Panc1 (cell line): Measurements from ENCODE around the gene EPX. TPM values are rescaled to one million over a fixed set of nuclear protein-coding genes. Genes with fewer than 3 reads are reported as not detected.

Source experiments
- ATAC-seq: fragments of 200-7000 bp; cut with Tn5 transposase; 2 replicates; pipeline ENCODE4 v1.9.1; 2020; ENCODE audit warnings: mild to moderate bottlenecking, moderate library complexity
- BruUV-seq: library from RNA; stranded (reverse); fragments of 400-500 nt; replicated peaks from 2 replicates; lab custom pipeline; 2021; lab: Mats Ljungman, UMichigan
- CTCF ChIA-PET: fragments of 300-600 bp; sonication (Branson Sonifier 250); formaldehyde crosslinking; loops from one replicate; lab custom pipeline; 2022; ENCODE audit warnings: antibody characterized with exemption; lab: Charles Lee
- POLR2A ChIA-PET: fragments of 300-600 bp; sonication (Branson Sonifier 250); formaldehyde crosslinking; loops from one replicate; lab custom pipeline; 2022; ENCODE audit warnings: antibody characterized with exemption; lab: Charles Lee
- DNase-seq: peaks from one replicate; pipeline ENCODE4 v3.0.0-alpha.2; 2010; ENCODE audit warnings: low read depth, low spot score
- H3K27ac ChIP-seq: 2 replicates; pipeline ENCODE4 v1.5.1; 2011; ENCODE audit warnings: mild to moderate bottlenecking, low read length, inconsistent platforms
- H3K27me3 ChIP-seq: fragments of 200-500 bp; sonication (Bioruptor generic); 2 replicates; pipeline ENCODE4 v1.6.0; 2014; ENCODE audit warnings: low read length, inconsistent platforms; ENCODE audit not compliant: control insufficient read depth, insufficient read depth
- H3K36me3 ChIP-seq: fragments of 200-500 bp; sonication (Bioruptor generic); 2 replicates; pipeline ENCODE4 v1.5.1; 2014; ENCODE audit warnings: inconsistent platforms, mild to moderate bottlenecking, low read length, moderate library complexity; ENCODE audit not compliant: control insufficient read depth, insufficient read depth
- H3K4me1 ChIP-seq: 2 replicates; pipeline ENCODE4 v1.5.1; 2011; ENCODE audit warnings: inconsistent platforms, mild to moderate bottlenecking, low read length, moderate library complexity; ENCODE audit not compliant: control insufficient read depth, insufficient read depth
- H3K4me3 ChIP-seq, 2 experiments: 2 replicates each; pipeline ENCODE4 v1.5.1; 2011 to 2012; ENCODE audit warnings: low read depth in 2 of 2, low read length in 2 of 2, mild to moderate bottlenecking in 2 of 2, inconsistent platforms in 1 of 2, moderate library complexity in 1 of 2
- H3K9me3 ChIP-seq: fragments of 200-500 bp; sonication (Bioruptor generic); 2 replicates; pipeline ENCODE4 v1.5.1; 2014; ENCODE audit warnings: low read depth, mild to moderate bottlenecking, inconsistent platforms, low read length, moderate library complexity; ENCODE audit not compliant: control insufficient read depth, insufficient read depth
- POLR2AphosphoS5 ChIP-seq: IDR thresholded peaks from 2 replicates; pipeline ENCODE4 v1.6.1; 2012; ENCODE audit warnings: mild to moderate bottlenecking, low read depth, low read length, moderate library complexity
- SIN3A ChIP-seq: IDR thresholded peaks from 2 replicates; pipeline ENCODE4 v1.6.1; 2012; ENCODE audit warnings: low read depth, mild to moderate bottlenecking, low read length, moderate library complexity, borderline replicate concordance; ENCODE audit not compliant: insufficient read depth
- TCF7L2 ChIP-seq: IDR thresholded peaks from 2 replicates; pipeline ENCODE4 v1.6.1; 2011; ENCODE audit warnings: mild to moderate bottlenecking, low read depth, low read length, inconsistent platforms
- in situ Hi-C: cut with HindIII; loops from 2 replicates; pipeline ENCODE4 v1.10.0; 2016; ENCODE audit warnings: low sequenced_read_pairs, low pct_unique_long_range_greater_than_20kb
- intact Hi-C: fragments of 100-400 bp; cut with micrococcal nuclease; formaldehyde crosslinking; loops from one replicate; pipeline ENCODE4 v1.10.0; 2022; ENCODE audit not compliant: unreplicated experiment
- total RNA-seq: library from RNA; stranded (reverse); gene quantifications from one replicate; pipeline ENCODE4 v1.2.1, GENCODE V29; 2021; ENCODE audit not compliant: unreplicated experiment
- TF ChIP-seq, protein P1 (sequence below): fragments of 450-650 bp; IDR thresholded peaks from 2 replicates; pipeline ENCODE4 v1.5.1; 2017; ENCODE audit warnings: mild to moderate bottlenecking
- TF ChIP-seq, protein P2 (sequence below), 2 experiments: IDR thresholded peaks; 2 replicates each; pipeline ENCODE4 v1.6.1; 2011 to 2012; ENCODE audit warnings: low read depth in 2 of 2, control low read depth in 1 of 2, low read length in 1 of 2, mild to moderate bottlenecking in 1 of 2, moderate library complexity in 1 of 2; ENCODE audit not compliant: insufficient read depth in 1 of 2

EPX gene
- total RNA-seq, 1 experiment from 2014 or later, result not detected

DNA sequence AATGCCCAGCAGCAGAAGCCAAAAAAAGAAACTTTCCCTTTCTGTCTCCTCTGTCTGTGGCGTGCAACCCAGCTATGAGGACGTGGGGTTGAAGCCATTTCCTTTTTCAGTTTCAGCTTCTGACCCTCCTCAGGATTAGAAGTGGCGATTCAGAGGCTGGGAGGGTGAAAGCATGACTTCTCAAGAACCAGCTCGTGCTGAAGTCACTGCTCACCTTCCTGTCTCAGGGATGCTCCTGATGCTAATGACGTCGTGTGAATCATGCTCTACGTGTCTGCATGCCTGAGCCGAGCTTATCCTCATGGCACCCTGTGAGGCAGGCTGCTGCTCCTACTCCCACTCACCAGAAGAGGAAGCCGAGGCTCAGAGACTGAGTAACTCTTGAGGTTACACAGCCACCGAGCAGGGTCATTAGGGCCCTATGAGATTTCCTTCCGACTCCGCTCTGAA lies 40.2 kb downstream of the EPX start:
- H3K4me1 ChIP-seq, result no peaks in the 10 kb centered on the region
- H3K9me3 ChIP-seq, result no peaks in the 10 kb centered on the region
- DNase-seq (no peak), ATAC-seq (no peak)
- H3K27ac ChIP-seq, result no peak overlapping the region
- BruUV-seq, result no TSS peak
- in situ Hi-C loops, result no loop called here
- CTCF ChIA-PET, result no interaction called here
- H3K4me3 ChIP-seq, result no peak overlapping the region
- H3K27me3 ChIP-seq, result peaks cover 9% of the 10 kb centered on the region
- no peaks in the 10 kb centered on the region for H3K36me3 ChIP-seq
- intact Hi-C loops, result no loop called here
- POLR2A ChIA-PET, result no interaction called here
- no peak for TF ChIP-seq TCF7L2
- no peak for TF ChIP-seq POLR2AphosphoS5
- TF ChIP-seq, protein P1, sequence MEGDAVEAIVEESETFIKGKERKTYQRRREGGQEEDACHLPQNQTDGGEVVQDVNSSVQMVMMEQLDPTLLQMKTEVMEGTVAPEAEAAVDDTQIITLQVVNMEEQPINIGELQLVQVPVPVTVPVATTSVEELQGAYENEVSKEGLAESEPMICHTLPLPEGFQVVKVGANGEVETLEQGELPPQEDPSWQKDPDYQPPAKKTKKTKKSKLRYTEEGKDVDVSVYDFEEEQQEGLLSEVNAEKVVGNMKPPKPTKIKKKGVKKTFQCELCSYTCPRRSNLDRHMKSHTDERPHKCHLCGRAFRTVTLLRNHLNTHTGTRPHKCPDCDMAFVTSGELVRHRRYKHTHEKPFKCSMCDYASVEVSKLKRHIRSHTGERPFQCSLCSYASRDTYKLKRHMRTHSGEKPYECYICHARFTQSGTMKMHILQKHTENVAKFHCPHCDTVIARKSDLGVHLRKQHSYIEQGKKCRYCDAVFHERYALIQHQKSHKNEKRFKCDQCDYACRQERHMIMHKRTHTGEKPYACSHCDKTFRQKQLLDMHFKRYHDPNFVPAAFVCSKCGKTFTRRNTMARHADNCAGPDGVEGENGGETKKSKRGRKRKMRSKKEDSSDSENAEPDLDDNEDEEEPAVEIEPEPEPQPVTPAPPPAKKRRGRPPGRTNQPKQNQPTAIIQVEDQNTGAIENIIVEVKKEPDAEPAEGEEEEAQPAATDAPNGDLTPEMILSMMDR, result no peak

DNA sequence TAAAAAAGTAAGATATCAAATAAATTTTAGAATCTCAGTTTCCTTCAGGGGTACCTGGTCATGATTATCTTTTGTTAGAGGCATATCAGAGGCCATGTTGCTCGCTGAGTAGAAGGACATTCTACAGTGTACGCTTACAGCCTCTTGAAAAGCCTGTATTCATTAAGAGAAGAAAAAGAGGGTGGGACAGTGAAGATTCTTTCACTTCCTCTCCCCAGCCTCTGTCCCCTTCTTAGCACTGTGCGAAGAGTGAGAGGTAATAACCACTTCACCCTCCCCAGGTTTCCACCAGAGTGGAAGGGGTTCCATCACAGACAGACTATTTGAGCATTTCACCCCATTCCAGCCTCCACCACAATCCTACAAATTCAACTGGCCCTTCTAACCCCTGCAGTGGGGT lies 41.0 kb downstream of the EPX start:
- no TSS peak for BruUV-seq
- no peak for TF ChIP-seq SIN3A
- TF ChIP-seq TCF7L2, result no peak
- no peak for TF ChIP-seq POLR2AphosphoS5
- TF ChIP-seq, protein P2, sequence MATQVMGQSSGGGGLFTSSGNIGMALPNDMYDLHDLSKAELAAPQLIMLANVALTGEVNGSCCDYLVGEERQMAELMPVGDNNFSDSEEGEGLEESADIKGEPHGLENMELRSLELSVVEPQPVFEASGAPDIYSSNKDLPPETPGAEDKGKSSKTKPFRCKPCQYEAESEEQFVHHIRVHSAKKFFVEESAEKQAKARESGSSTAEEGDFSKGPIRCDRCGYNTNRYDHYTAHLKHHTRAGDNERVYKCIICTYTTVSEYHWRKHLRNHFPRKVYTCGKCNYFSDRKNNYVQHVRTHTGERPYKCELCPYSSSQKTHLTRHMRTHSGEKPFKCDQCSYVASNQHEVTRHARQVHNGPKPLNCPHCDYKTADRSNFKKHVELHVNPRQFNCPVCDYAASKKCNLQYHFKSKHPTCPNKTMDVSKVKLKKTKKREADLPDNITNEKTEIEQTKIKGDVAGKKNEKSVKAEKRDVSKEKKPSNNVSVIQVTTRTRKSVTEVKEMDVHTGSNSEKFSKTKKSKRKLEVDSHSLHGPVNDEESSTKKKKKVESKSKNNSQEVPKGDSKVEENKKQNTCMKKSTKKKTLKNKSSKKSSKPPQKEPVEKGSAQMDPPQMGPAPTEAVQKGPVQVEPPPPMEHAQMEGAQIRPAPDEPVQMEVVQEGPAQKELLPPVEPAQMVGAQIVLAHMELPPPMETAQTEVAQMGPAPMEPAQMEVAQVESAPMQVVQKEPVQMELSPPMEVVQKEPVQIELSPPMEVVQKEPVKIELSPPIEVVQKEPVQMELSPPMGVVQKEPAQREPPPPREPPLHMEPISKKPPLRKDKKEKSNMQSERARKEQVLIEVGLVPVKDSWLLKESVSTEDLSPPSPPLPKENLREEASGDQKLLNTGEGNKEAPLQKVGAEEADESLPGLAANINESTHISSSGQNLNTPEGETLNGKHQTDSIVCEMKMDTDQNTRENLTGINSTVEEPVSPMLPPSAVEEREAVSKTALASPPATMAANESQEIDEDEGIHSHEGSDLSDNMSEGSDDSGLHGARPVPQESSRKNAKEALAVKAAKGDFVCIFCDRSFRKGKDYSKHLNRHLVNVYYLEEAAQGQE (IDR thresholded peaks at IDR 0.05; ENCODE audit: insufficient read depth in 1 of 2, low read depth in 2 of 2, low read length in 1 of 2), result no peak
- TF ChIP-seq, protein P1, result no peak

More for the DNA sequence above, 41.0 kb downstream of the EPX start:
- ChIA-PET POLR2A (no interaction called here), CTCF (no interaction called here)
- intact Hi-C loops, result no loop called here
- in situ Hi-C loops, result no loop called here
- H3K36me3 ChIP-seq, result no peaks in the 10 kb centered on the region
- no peak for ATAC-seq
- no peak overlapping the region for H3K27ac ChIP-seq
- no peak for DNase-seq
- H3K4me3 ChIP-seq, result no peak overlapping the region
- H3K9me3 ChIP-seq, result no peaks in the 10 kb centered on the region
- no peaks in the 10 kb centered on the region for H3K4me1 ChIP-seq
- peaks cover 13% of the 10 kb centered on the region for H3K27me3 ChIP-seq
